K562 (cell line): ENCODE measurements around the gene GNA14. TPM values are rescaled to one million over a fixed set of nuclear protein-coding genes. Genes with fewer than 3 reads are reported as not detected.

ENCODE experiments used
- ATAC-seq: fragments of 200-7000 bp; cut with Tn5 transposase; 3 replicates; pipeline ENCODE4 v1.9.1; 2020; ENCODE audit warnings: moderate library complexity
- BruUV-seq: library from RNA; stranded (reverse); fragments of 400-500 nt; replicated peaks from 2 replicates; lab custom pipeline; 2021; lab: Mats Ljungman, UMichigan
- CTCF ChIA-PET: fragments of 300-600 bp; formaldehyde crosslinking; extraction: SDS; loops from one replicate; lab custom pipeline; 2021; ENCODE audit warnings: low intra/inter-chr PET ratio; lab: Yijun Ruan, JAX
- POLR2A ChIA-PET: fragments of 300-600, 350-650 bp; sonication (Branson Sonifier 250); formaldehyde crosslinking; extraction: SDS; loops from one replicate; lab custom pipeline; 2021; ENCODE audit warnings: antibody characterized with exemption, inconsistent platforms; lab: Yijun Ruan, JAX
- DNase-seq, 4 experiments: peaks; one replicate each; pipeline versions ENCODE4 v3.0.0 to v3.0.0-alpha.2; 2011 to 2018; ENCODE audit warnings: low spot score in 3 of 4, mixed read lengths in 3 of 4; ENCODE audit errors: extremely low read depth in 1 of 4
- FAIRE-seq: peaks from 2 replicates; lab custom pipeline; 2011; peaks lifted over from hg19 to GRCh38; lab: Jason Lieb, UNC
- H2AFZ ChIP-seq: 2 replicates; pipeline ENCODE4 v1.6.0; 2011; ENCODE audit warnings: low read depth, low read length, control low read depth, inconsistent platforms
- H3K27ac ChIP-seq: fragments of 200-600 bp; 3 replicates; pipeline ENCODE4 v1.8.0; 2011; ENCODE audit warnings: low read depth, mild to moderate bottlenecking, control low read depth, inconsistent platforms, low read length, moderate library complexity, mixed read lengths; ENCODE audit errors: extremely low read depth
- H3K27me3 ChIP-seq, 2 experiments: fragments of 300-600 bp in 1 of 2; 2 replicates in 1 of 2; 3 replicates in 1 of 2; pipeline versions ENCODE4 v1.6.0 to v1.8.0; 2011; ENCODE audit warnings: inconsistent platforms in 2 of 2, low read length in 2 of 2, mild to moderate bottlenecking in 1 of 2, mixed read lengths in 1 of 2, moderate library complexity in 1 of 2; ENCODE audit not compliant: control insufficient read depth in 2 of 2, insufficient read depth in 2 of 2
- H3K36me3 ChIP-seq: fragments of 300-600 bp; 3 replicates; pipeline ENCODE4 v1.8.0; 2011; ENCODE audit warnings: mild to moderate bottlenecking, low read length, inconsistent platforms; ENCODE audit not compliant: control insufficient read depth, insufficient read depth
- H3K4me1 ChIP-seq, 2 experiments: fragments of 200-600 bp in 1 of 2; replicated peaks in 1 of 2; 2 replicates in 1 of 2; 3 replicates in 1 of 2; pipeline versions ENCODE4 v1.5.1 to v1.8.0; 2011; ENCODE audit warnings: inconsistent platforms in 2 of 2, low read length in 2 of 2, mild to moderate bottlenecking in 1 of 2, mixed read lengths in 1 of 2, moderate library complexity in 1 of 2; ENCODE audit not compliant: control insufficient read depth in 2 of 2, insufficient read depth in 2 of 2
- H3K4me2 ChIP-seq: 2 replicates; pipeline ENCODE4 v1.6.1; 2011; ENCODE audit warnings: low read length, control low read depth, inconsistent platforms, mixed read lengths; ENCODE audit not compliant: insufficient read depth
- H3K4me3 ChIP-seq: fragments of 200-600 bp; sonication (generic), shearing (Covaris generic); 2 replicates; pipeline ENCODE4 v1.5.1; 2016; ENCODE audit warnings: control low read depth, inconsistent platforms
- H3K79me2 ChIP-seq: fragments of 200-600 bp; 3 replicates; pipeline ENCODE4 v1.8.0; 2011; ENCODE audit warnings: low read length, inconsistent platforms; ENCODE audit not compliant: control insufficient read depth, insufficient read depth
- H3K9ac ChIP-seq, 2 experiments: 2 replicates each; pipeline versions ENCODE4 v1.6.0 to v1.6.1; 2011; ENCODE audit warnings: low read depth in 2 of 2, low read length in 2 of 2, control low read depth in 1 of 2, inconsistent platforms in 1 of 2, mild to moderate bottlenecking in 1 of 2, mixed read lengths in 1 of 2; ENCODE audit not compliant: insufficient read depth in 1 of 2
- H3K9me1 ChIP-seq: one replicate; pipeline ENCODE4 v1.6.0; 2011; ENCODE audit warnings: inconsistent platforms, mild to moderate bottlenecking, low read length, moderate library complexity; ENCODE audit not compliant: control insufficient read depth, insufficient read depth
- H3K9me3 ChIP-seq: replicated peaks from 2 replicates; pipeline ENCODE4 v1.5.1; 2011; ENCODE audit warnings: low read depth, low read length, inconsistent platforms; ENCODE audit not compliant: control insufficient read depth, insufficient read depth
- H4K20me1 ChIP-seq: replicated peaks from 2 replicates; pipeline ENCODE4 v1.6.1; 2011; ENCODE audit warnings: low read length, inconsistent platforms, mixed read lengths; ENCODE audit not compliant: control insufficient read depth, insufficient read depth
- CCAR2 ChIP-seq: fragments of 200-400 bp; formaldehyde crosslinking; IDR thresholded peaks from 2 replicates; pipeline ENCODE4 v1.6.1; 2017; ENCODE audit warnings: mild to moderate bottlenecking, low read depth, low read length
- EP300 ChIP-seq: IDR thresholded peaks from 2 replicates; pipeline ENCODE4 v1.6.1; 2012; ENCODE audit warnings: low read length, improper control_type of control experiment
- EZH2 ChIP-seq: IDR thresholded peaks from 2 replicates; pipeline ENCODE4 v1.6.1; 2012; ENCODE audit warnings: low read depth, mild to moderate bottlenecking, inconsistent platforms, low read length, borderline replicate concordance
- FOSL1 ChIP-seq: fragments of 200-800 bp; sonication (Bioruptor generic); conservative IDR thresholded peaks from 2 replicates; pipeline ENCODE4 v1.6.1; 2016; ENCODE audit warnings: missing genetic modification characterization, missing compliant biosample characterization
- KAT7 ChIP-seq: sonication (generic); formaldehyde crosslinking; IDR thresholded peaks from 2 replicates; pipeline ENCODE4 v1.8.0; 2022; ENCODE audit warnings: missing genetic modification reagents, mild to moderate bottlenecking, borderline replicate concordance
- MEF2D ChIP-seq: conservative IDR thresholded peaks from 2 replicates; pipeline ENCODE4 v1.6.1; 2016; ENCODE audit warnings: low read depth, missing genetic modification characterization, missing compliant biosample characterization
- MYC ChIP-seq, 2 experiments: fragments of 250-450 bp in 1 of 2; sonication (Bioruptor Pico) in 1 of 2; IDR thresholded peaks; 2 replicates each; pipeline versions ENCODE4 v1.5.1 to v1.6.1; 2012 to 2021; ENCODE audit warnings: low read depth in 2 of 2, borderline replicate concordance in 1 of 2, improper control_type of control experiment in 1 of 2, low read length in 1 of 2, mild to moderate bottlenecking in 1 of 2, moderate library complexity in 1 of 2
- OTX1 ChIP-seq: fragments of 450-650 bp; formaldehyde crosslinking; IDR thresholded peaks from 2 replicates; pipeline ENCODE4 v1.4.0; 2022; ENCODE audit warnings: mild to moderate bottlenecking
- POLR3A ChIP-seq: IDR thresholded peaks from 2 replicates; pipeline ENCODE4 v1.6.1; 2011; ENCODE audit warnings: borderline replicate concordance, mild to moderate bottlenecking, moderate library complexity; ENCODE audit not compliant: insufficient read length, insufficient read depth; ENCODE audit errors: extremely low read depth
- TCF3 ChIP-seq: sonication (generic); formaldehyde crosslinking; IDR thresholded peaks from 2 replicates; pipeline ENCODE4 v1.4.0; 2020; ENCODE audit warnings: mild to moderate bottlenecking, missing genetic modification reagents
- ZKSCAN1 ChIP-seq: fragments of 150-350 bp; IDR thresholded peaks from 2 replicates; pipeline ENCODE4 v1.6.1; 2016; ENCODE audit warnings: low read depth, low read length
- ZNF707 ChIP-seq: fragments of 250-450 bp; sonication (Bioruptor Pico); conservative IDR thresholded peaks from 2 replicates; pipeline ENCODE4 v1.8.0; 2022; ENCODE audit warnings: inconsistent platforms, mild to moderate bottlenecking, moderate library complexity
- WGBS: fragments of 100-300 bp; shearing (Covaris generic); methylation state at CpG from one replicate; pipeline ENCODE4 v1.1.6; 2016; ENCODE audit warnings: low coverage, mixed read lengths; ENCODE audit not compliant: insufficient coverage; ENCODE audit errors: missing lambda C conversion rate; 5-methylcytosine and 5-hydroxymethylcytosine counted together
- in situ Hi-C: fragments of 300-500 bp; cut with MboI; formaldehyde crosslinking; loops from 4 replicates; pipeline ENCODE4 v1.15.0; 2018; ENCODE audit warnings: inconsistent platforms, mixed read lengths
- intact Hi-C: fragments of 100-400 bp; cut with micrococcal nuclease; formaldehyde crosslinking; loops from 2 replicates; pipeline ENCODE4 v1.14.2; 2022
- polyA plus RNA-seq, 8 experiments: library from polyadenylated mRNA; depleted of rRNA in 4 of 8; stranded (reverse) in 5 of 8; unstranded in 3 of 8; fragments of >200 nt; fragmentation: Nextera tagmentation in 2 of 8; fragmentation: Illumina TruSeq in 1 of 8; extraction: Ambion mirVana in 2 of 8; extraction: Trizol in 1 of 8; gene quantifications; 2 replicates each; pipeline versions ENCODE4 v1.2.1 to v1.2.3, GENCODE V29; 2011 to 2014; ENCODE audit warnings: inconsistent platforms in 1 of 8, missing spikeins in 1 of 8
- total RNA-seq, 7 experiments: library from RNA; depleted of rRNA in 6 of 7; stranded (reverse); fragments of >200 nt in 6 of 7; fragmentation: Illumina TruSeq in 2 of 7; extraction: Trizol in 2 of 7; gene quantifications; 2 replicates each; pipeline versions ENCODE4 v1.2.1 to v1.2.3, GENCODE V29; 2011 to 2021; ENCODE audit warnings: low replicate concordance in 1 of 7

Gene GNA14
- total and polyA plus RNA-seq, 9 of the 15 experiments (the other 6 are each of a cell fraction or from before 2014, with no cell fraction given) = 0.03 to 0.11 (median 0.03) TPM; not detected in 6

GRCh38 chr9:77616191-77616590, 31.9 kb downstream of the GNA14 start:
- no peak overlapping the region for H3K4me2 ChIP-seq
- in situ Hi-C loops = no loop called here
- no peaks in the 10 kb centered on the region for H3K9me1 ChIP-seq
- 3% methylated on average over 4 of the region's 4 CpGs for WGBS
- H3K27ac ChIP-seq = no peak overlapping the region
- no TSS peak for BruUV-seq
- no peaks in the 10 kb centered on the region for H3K4me1 ChIP-seq
- intact Hi-C loops = no loop called here
- no peak for TF ChIP-seq FOSL1 (tag)
- no peak for TF ChIP-seq MYC (IDR thresholded peaks at IDR 0.05; ENCODE audit: low read depth, low read length)
- no peak for TF ChIP-seq MYC (CRISPR knock-in tag; IDR thresholded peaks at IDR 0.05; ENCODE audit: borderline replicate concordance, low read depth)
- TF ChIP-seq MEF2D (tag) = no peak
- no peak for TF ChIP-seq POLR3A
- TF ChIP-seq KAT7 (CRISPR knock-in tag) = no peak
- no peak for TF ChIP-seq ZKSCAN1
- no peak for TF ChIP-seq EZH2
- no peak for TF ChIP-seq TCF3 (CRISPR knock-in tag)
- no peak for TF ChIP-seq EP300
- TF ChIP-seq CCAR2 = no peak
- TF ChIP-seq OTX1 (CRISPR knock-in tag) = no peak
- no peak for TF ChIP-seq ZNF707 (CRISPR knock-in tag)
- ChIA-PET CTCF (no interaction called here), POLR2A (no interaction called here)
- no peaks in the 10 kb centered on the region for H4K20me1 ChIP-seq
- FAIRE-seq = no peak
- no peaks in the 10 kb centered on the region for H3K9me3 ChIP-seq
- H3K36me3 ChIP-seq = no peaks in the 10 kb centered on the region
- no peaks in the 10 kb centered on the region for H3K27me3 ChIP-seq
- no peak overlapping the region for H2AFZ ChIP-seq
- no peak overlapping the region for H3K4me3 ChIP-seq
- no peak for ATAC-seq
- no peaks in the 10 kb centered on the region for H3K79me2 ChIP-seq
- DNase-seq = no peak
- H3K9ac ChIP-seq = no peak overlapping the region
